H9 (cell line): ENCODE measurements around the gene SRSF12. TPM values are rescaled to one million over a fixed set of nuclear protein-coding genes. Genes with fewer than 3 reads are reported as not detected.
A peak's percentile ranks its signal among the peaks of the same experiment; 100 is the strongest.

Experiments used
- DNase-seq: peaks from one replicate; pipeline ENCODE4 v3.0.0-alpha.2; 2017
- H2AFZ ChIP-seq: one replicate; pipeline ENCODE4 v1.6.1; 2013; ENCODE audit warnings: mild to moderate bottlenecking, low read length, control low read depth, moderate library complexity
- H2AK5ac ChIP-seq: 2 replicates; pipeline ENCODE4 v1.6.1; 2013; ENCODE audit warnings: low read length, control low read depth, mixed read lengths; ENCODE audit not compliant: insufficient read length
- H2BK120ac ChIP-seq: one replicate; pipeline ENCODE4 v1.6.1; 2013; ENCODE audit warnings: low read depth, mild to moderate bottlenecking, low read length, control low read depth, inconsistent platforms; ENCODE audit not compliant: poor library complexity, severe bottlenecking
- H2BK12ac ChIP-seq: 2 replicates; pipeline ENCODE4 v1.6.1; 2013; ENCODE audit warnings: low read length, control low read depth, mixed read lengths, low read depth; ENCODE audit not compliant: insufficient read length
- H2BK15ac ChIP-seq: 2 replicates; pipeline ENCODE4 v1.6.1; 2013; ENCODE audit warnings: low read depth, low read length, control low read depth
- H2BK20ac ChIP-seq: one replicate; pipeline ENCODE4 v1.6.1; 2013; ENCODE audit warnings: low read depth, mild to moderate bottlenecking, low read length, control low read depth, inconsistent platforms; ENCODE audit not compliant: poor library complexity, severe bottlenecking
- H2BK5ac ChIP-seq: 2 replicates; pipeline ENCODE4 v1.6.1; 2013; ENCODE audit warnings: low read length, control low read depth, mixed read lengths; ENCODE audit not compliant: insufficient read length
- H3K14ac ChIP-seq: 2 replicates; pipeline ENCODE4 v1.6.1; 2013; ENCODE audit warnings: low read length, control low read depth; ENCODE audit not compliant: insufficient read depth
- H3K18ac ChIP-seq: 2 replicates; pipeline ENCODE4 v1.6.1; 2013; ENCODE audit warnings: low read depth, mild to moderate bottlenecking, mixed read lengths, low read length, control low read depth; ENCODE audit not compliant: insufficient read length
- H3K23ac ChIP-seq: 2 replicates; pipeline ENCODE4 v1.6.1; 2013; ENCODE audit warnings: low read length, control low read depth, mixed read lengths, low read depth; ENCODE audit not compliant: insufficient read length
- H3K23me2 ChIP-seq: 2 replicates; pipeline ENCODE4 v1.6.1; 2013; ENCODE audit warnings: low read depth, mild to moderate bottlenecking, mixed read lengths, low read length, control low read depth; ENCODE audit not compliant: insufficient read length, poor library complexity, severe bottlenecking
- H3K27ac ChIP-seq: 2 replicates; pipeline ENCODE4 v1.5.1; 2013; ENCODE audit warnings: low read length, control low read depth, mixed read lengths, low read depth; ENCODE audit not compliant: insufficient read length
- H3K27me3 ChIP-seq: 2 replicates; pipeline ENCODE4 v1.6.1; 2013; ENCODE audit warnings: low read length, control low read depth, inconsistent platforms; ENCODE audit not compliant: insufficient read depth
- H3K4ac ChIP-seq: 2 replicates; pipeline ENCODE4 v1.6.1; 2013; ENCODE audit warnings: low read depth, mild to moderate bottlenecking, control low read depth, inconsistent platforms, low read length, moderate library complexity
- H3K4me1 ChIP-seq: 2 replicates; pipeline ENCODE4 v1.6.1; 2013; ENCODE audit warnings: low read length, control low read depth, inconsistent platforms; ENCODE audit not compliant: insufficient read depth
- H3K4me2 ChIP-seq: 2 replicates; pipeline ENCODE4 v1.6.1; 2013; ENCODE audit warnings: low read length, control low read depth, mixed read lengths; ENCODE audit not compliant: insufficient read length, insufficient read depth
- H3K56ac ChIP-seq: 2 replicates; pipeline ENCODE4 v1.6.1; 2013; ENCODE audit warnings: low read depth, mild to moderate bottlenecking, mixed read lengths, low read length, control low read depth; ENCODE audit not compliant: insufficient read length
- H3K79me1 ChIP-seq: 2 replicates; pipeline ENCODE4 v1.6.1; 2013; ENCODE audit warnings: low read depth, mild to moderate bottlenecking, moderate library complexity, low read length, control low read depth, inconsistent platforms; ENCODE audit not compliant: insufficient read depth, poor library complexity, severe bottlenecking
- H3K79me2 ChIP-seq: 2 replicates; pipeline ENCODE4 v1.6.1; 2013; ENCODE audit warnings: low read length, control low read depth, inconsistent platforms; ENCODE audit not compliant: insufficient read depth
- H3K9ac ChIP-seq: 2 replicates; pipeline ENCODE4 v1.6.1; 2013; ENCODE audit warnings: low read length, control low read depth, mixed read lengths; ENCODE audit not compliant: insufficient read length; ENCODE audit errors: extremely low read depth
- H3K9me3 ChIP-seq: one replicate; pipeline ENCODE4 v1.6.1; 2013; ENCODE audit warnings: low read depth, low read length, inconsistent platforms; ENCODE audit not compliant: control insufficient read depth
- H3T11ph ChIP-seq: one replicate; pipeline ENCODE4 v1.6.1; 2013; ENCODE audit warnings: mild to moderate bottlenecking, low read length, control low read depth, inconsistent platforms
- H4K20me1 ChIP-seq: one replicate; pipeline ENCODE4 v1.6.1; 2013; ENCODE audit not compliant: control insufficient read depth, insufficient read length, insufficient read depth
- H4K5ac ChIP-seq: 2 replicates; pipeline ENCODE4 v1.6.1; 2013; ENCODE audit warnings: low read depth, mild to moderate bottlenecking, mixed read lengths, low read length, control low read depth; ENCODE audit not compliant: insufficient read length
- H4K8ac ChIP-seq: replicated peaks from 2 replicates; pipeline ENCODE4 v1.6.1; 2013; ENCODE audit warnings: low read length, control low read depth, mixed read lengths, low read depth; ENCODE audit not compliant: insufficient read length
- H4K91ac ChIP-seq: 2 replicates; pipeline ENCODE4 v1.6.1; 2013; ENCODE audit warnings: low read depth, mild to moderate bottlenecking, moderate library complexity, mixed read lengths, low read length, control low read depth; ENCODE audit not compliant: insufficient read length
- H3K27ac Mint-ChIP-seq, 3 experiments: 2 replicates in 2 of 3; 3 replicates in 1 of 3; pipeline ENCODE4 v1.8.0; 2020 to 2021; ENCODE audit warnings: mixed read lengths in 3 of 3, mild to moderate bottlenecking in 1 of 3, moderate library complexity in 1 of 3
- H3K27me3 Mint-ChIP-seq: 2 replicates; pipeline ENCODE4 v1.8.0; 2021; ENCODE audit warnings: low read depth, mild to moderate bottlenecking, moderate library complexity, mixed read lengths
- H3K36me3 Mint-ChIP-seq, 3 experiments: 2 replicates in 2 of 3; 3 replicates in 1 of 3; pipeline ENCODE4 v1.8.0; 2020 to 2021; ENCODE audit warnings: low read depth in 3 of 3, mixed read lengths in 3 of 3; ENCODE audit not compliant: insufficient read depth in 1 of 3
- H3K4me1 Mint-ChIP-seq, 2 experiments: 2 replicates each; pipeline ENCODE4 v1.8.0; 2020; ENCODE audit warnings: mixed read lengths in 2 of 2
- H3K4me3 Mint-ChIP-seq, 2 experiments: 2 replicates in 1 of 2; 3 replicates in 1 of 2; pipeline ENCODE4 v1.8.0; 2020 to 2021; ENCODE audit warnings: mild to moderate bottlenecking in 2 of 2, mixed read lengths in 2 of 2, moderate library complexity in 1 of 2
- H3K9me3 Mint-ChIP-seq, 2 experiments: 2 replicates in 1 of 2; 3 replicates in 1 of 2; pipeline ENCODE4 v1.8.0; 2020; ENCODE audit warnings: mild to moderate bottlenecking in 2 of 2, mixed read lengths in 2 of 2, moderate library complexity in 1 of 2
- WGBS: extraction: QIAGEN DNeasy Blood & Tissue Kit; methylation state at CpG from one replicate; pipeline ENCODE4 v1.1.7; 2013; ENCODE audit warnings: missing lambda C conversion rate, low lambda C conversion rate, mixed read lengths; ENCODE audit not compliant: insufficient read length; ENCODE audit errors: extremely low coverage; 5-methylcytosine and 5-hydroxymethylcytosine counted together
- total RNA-seq: library from RNA; stranded (reverse); gene quantifications from 2 replicates; pipeline ENCODE4 v1.2.1, GENCODE V29; 2021
- TF ChIP-seq, protein P1 (sequence below): fragments of 200-600 bp; sonication (generic); conservative IDR thresholded peaks from 3 replicates; pipeline ENCODE4 v1.8.0; 2021; ENCODE audit warnings: antibody characterized with exemption, mild to moderate bottlenecking

The SRSF12 gene
- total RNA-seq, 1 experiment from 2014 or later: 7.6 TPM

DNA sequence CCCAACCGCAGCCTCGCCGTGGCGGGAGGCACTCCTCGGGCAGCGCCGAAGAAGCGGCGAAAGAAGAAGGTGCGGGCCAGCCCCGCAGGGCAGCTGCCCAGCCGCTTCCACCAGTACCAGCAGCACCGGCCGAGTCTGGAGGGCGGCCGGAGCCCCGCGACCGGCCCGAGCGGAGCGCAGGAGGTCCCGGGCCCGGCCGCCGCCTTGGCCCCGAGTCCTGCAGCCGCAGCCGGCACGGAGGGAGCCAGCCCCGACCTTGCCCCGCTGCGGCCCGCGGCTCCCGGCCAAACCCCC, 36.8 kb downstream of the SRSF12 start:
- no peaks in the 10 kb centered on the region for H3K27me3 ChIP-seq
- peak overlapping the region; percentile 7 for H2BK120ac ChIP-seq
- peaks cover 12% of the 10 kb centered on the region; the same call in 1 of the 2 replicates for H3K4me1 ChIP-seq
- no CpG with 5 or more reads among the region's 36 CpGs for WGBS
- H3K23ac ChIP-seq: no peak overlapping the region
- H3K14ac ChIP-seq: peak overlapping the region; percentile 86
- Mint-ChIP-seq H3K27ac (peak overlapping the region; percentile 97 to 100 (median 98); a peak in 4 of 7 replicates), H3K4me1 (peaks cover 40 to 41% of the 10 kb centered on the region in 2 experiments), H3K9me3 (no peaks in the 10 kb centered on the region), H3K27me3 (no peaks in the 10 kb centered on the region; the same call in 1 of the 2 replicates), H3K4me3 (peak overlapping the region; percentile 88 to 93), H3K36me3 (peaks cover 11 to 34% (median 21%) of the 10 kb centered on the region in 3 experiments; a peak in 6 of 7 replicates)
- TF ChIP-seq, protein P1, sequence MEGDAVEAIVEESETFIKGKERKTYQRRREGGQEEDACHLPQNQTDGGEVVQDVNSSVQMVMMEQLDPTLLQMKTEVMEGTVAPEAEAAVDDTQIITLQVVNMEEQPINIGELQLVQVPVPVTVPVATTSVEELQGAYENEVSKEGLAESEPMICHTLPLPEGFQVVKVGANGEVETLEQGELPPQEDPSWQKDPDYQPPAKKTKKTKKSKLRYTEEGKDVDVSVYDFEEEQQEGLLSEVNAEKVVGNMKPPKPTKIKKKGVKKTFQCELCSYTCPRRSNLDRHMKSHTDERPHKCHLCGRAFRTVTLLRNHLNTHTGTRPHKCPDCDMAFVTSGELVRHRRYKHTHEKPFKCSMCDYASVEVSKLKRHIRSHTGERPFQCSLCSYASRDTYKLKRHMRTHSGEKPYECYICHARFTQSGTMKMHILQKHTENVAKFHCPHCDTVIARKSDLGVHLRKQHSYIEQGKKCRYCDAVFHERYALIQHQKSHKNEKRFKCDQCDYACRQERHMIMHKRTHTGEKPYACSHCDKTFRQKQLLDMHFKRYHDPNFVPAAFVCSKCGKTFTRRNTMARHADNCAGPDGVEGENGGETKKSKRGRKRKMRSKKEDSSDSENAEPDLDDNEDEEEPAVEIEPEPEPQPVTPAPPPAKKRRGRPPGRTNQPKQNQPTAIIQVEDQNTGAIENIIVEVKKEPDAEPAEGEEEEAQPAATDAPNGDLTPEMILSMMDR: no peak
- H2BK5ac ChIP-seq: peak overlapping the region; percentile 25
- peak overlapping the region; percentile 97 for H3K4me2 ChIP-seq
- peak overlapping the region; percentile 69 for H2BK12ac ChIP-seq
- peak overlapping the region; percentile 88 for H3K9ac ChIP-seq
- H3K23me2 ChIP-seq: peaks cover 14% of the 10 kb centered on the region
- H4K8ac ChIP-seq: no peak overlapping the region
- H4K91ac ChIP-seq: peak overlapping the region; percentile 98
- H3K4ac ChIP-seq: peak overlapping the region; percentile 33; the same call in 1 of the 2 replicates
- no peaks in the 10 kb centered on the region for H4K20me1 ChIP-seq
- H3T11ph ChIP-seq: no peak overlapping the region
- H3K79me2 ChIP-seq: peaks cover 8% of the 10 kb centered on the region; the same call in 1 of the 2 replicates
- H2BK15ac ChIP-seq: no peak overlapping the region
- no peaks in the 10 kb centered on the region for H3K9me3 ChIP-seq
- H2AK5ac ChIP-seq: no peak overlapping the region
- no peak overlapping the region for H2BK20ac ChIP-seq
- peak overlapping the region; percentile 7 for H4K5ac ChIP-seq
- H3K79me1 ChIP-seq: no peaks in the 10 kb centered on the region
- no peak overlapping the region for H2AFZ ChIP-seq
- peak overlapping the region; percentile 90 for H3K18ac ChIP-seq
- DNase-seq: no peak
- no peak overlapping the region for H3K56ac ChIP-seq
- H3K27ac ChIP-seq: peak overlapping the region; percentile 46
